K562 (cell line): ENCODE data around the gene LIPM.

Source experiments
- ADNP ChIP-seq: fragments of 200-800 bp; sonication (Bioruptor generic); IDR thresholded peaks from 2 replicates; pipeline ENCODE4 v1.6.1; 2016; ENCODE audit warnings: missing genetic modification characterization, missing compliant biosample characterization
- CTCF ChIP-seq, 3 experiments: IDR thresholded peaks in 2 of 3; conservative IDR thresholded peaks in 1 of 3; 2 replicates each; pipeline ENCODE4 v1.5.1; 2011 to 2012; ENCODE audit warnings: low read length in 3 of 3, mild to moderate bottlenecking in 3 of 3, control low read depth in 2 of 3, improper control_type of control experiment in 1 of 3, inconsistent platforms in 1 of 3, low read depth in 1 of 3, mixed read lengths in 1 of 3, moderate library complexity in 1 of 3; ENCODE audit not compliant: insufficient read depth in 2 of 3
- NCOA2 ChIP-seq, 2 experiments: fragments of 450-650 bp; IDR thresholded peaks; 2 replicates each; pipeline ENCODE4 v1.6.1; 2018; ENCODE audit warnings: mild to moderate bottlenecking in 2 of 2, moderate library complexity in 1 of 2; ENCODE audit not compliant: partially characterized antibody in 2 of 2
- RAD21 ChIP-seq, 2 experiments: fragments of 250-450 bp in 1 of 2; fragments of 450-650 bp in 1 of 2; sonication (Bioruptor Pico) in 1 of 2; formaldehyde crosslinking in 1 of 2; IDR thresholded peaks in 1 of 2; conservative IDR thresholded peaks in 1 of 2; 2 replicates each; pipeline versions ENCODE4 v1.4.0 to v1.8.0; 2020 to 2022; ENCODE audit warnings: mild to moderate bottlenecking in 2 of 2, moderate library complexity in 1 of 2
- SP1 ChIP-seq: sonication (generic); formaldehyde crosslinking; IDR thresholded peaks from 2 replicates; pipeline ENCODE4 v1.8.1; 2022; ENCODE audit warnings: mild to moderate bottlenecking, missing genetic modification reagents
- TCF7L2 ChIP-seq: fragments of 150-350 bp; IDR thresholded peaks from 2 replicates; pipeline ENCODE4 v1.6.1; 2016; ENCODE audit warnings: low read depth, mild to moderate bottlenecking, low read length, moderate library complexity
- USF1 ChIP-seq: sonication (generic); formaldehyde crosslinking; IDR thresholded peaks from 2 replicates; pipeline ENCODE4 v1.9.0; 2022; ENCODE audit warnings: mild to moderate bottlenecking, missing genetic modification reagents
- ZNF277 ChIP-seq: fragments of 250-450 bp; sonication (Bioruptor Pico); IDR thresholded peaks from 2 replicates; pipeline ENCODE4 v1.8.0; 2022; ENCODE audit warnings: inconsistent platforms, mild to moderate bottlenecking, moderate library complexity, borderline replicate concordance

- no peak for TF ChIP-seq RAD21 (CRISPR knock-in tag; conservative IDR thresholded peaks at IDR 0.05 in 1 of 2, IDR thresholded peaks at IDR 0.05 in 1 of 2)
- no peak for TF ChIP-seq ZNF277 (CRISPR knock-in tag)
- TF ChIP-seq CTCF (IDR thresholded peaks at IDR 0.05 in 2 of 3, conservative IDR thresholded peaks at IDR 0.05 in 1 of 3; ENCODE audit: insufficient read depth in 2 of 3, low read depth in 1 of 3, low read length in 3 of 3), result no peak
- TF ChIP-seq USF1 (CRISPR knock-in tag), result no peak
- TF ChIP-seq ADNP, result no peak
- no peak for TF ChIP-seq SP1
- no peak for TF ChIP-seq NCOA2 (IDR thresholded peaks at IDR 0.05; ENCODE audit: partially characterized antibody in 2 of 2)
- TF ChIP-seq TCF7L2, result no peak
Observed at GRCh38 chr10:88828310-88828709, 25.8 kb downstream of the LIPM start.
